HCT116 (cell line): Measurements from ENCODE around the gene CAP2. TPM values are rescaled to one million over a fixed set of nuclear protein-coding genes. Genes with fewer than 3 reads are reported as not detected.

Experiments
- ATAC-seq: fragments of 200-7000 bp; cut with Tn5 transposase; 2 replicates; pipeline ENCODE4 v1.9.1; 2020; ENCODE audit warnings: mild to moderate bottlenecking, moderate library complexity
- BruUV-seq: library from RNA; stranded (reverse); fragments of 400-500 nt; replicated peaks from 2 replicates; lab custom pipeline; 2021; lab: Mats Ljungman, UMichigan
- CTCF ChIA-PET: fragments of 300-600 bp; sonication (Branson Sonifier 250); formaldehyde crosslinking; loops from one replicate; lab custom pipeline; 2021; ENCODE audit warnings: antibody characterized with exemption; lab: Charles Lee
- POLR2A ChIA-PET: fragments of 300-600, 350-600 bp; sonication (Branson Sonifier 250); formaldehyde crosslinking; loops from one replicate; lab custom pipeline; 2021; ENCODE audit warnings: antibody characterized with exemption; lab: Charles Lee
- RAD21 ChIA-PET, 2 experiments: fragments of 300-600 bp; sonication (Branson Sonifier 250); formaldehyde crosslinking; loops; one replicate each; lab custom pipeline; 2023; ENCODE audit warnings: low total read pairs in 2 of 2; ENCODE audit not compliant: uncharacterized antibody in 2 of 2, unreplicated experiment in 2 of 2, low non-redundant PET in 1 of 2; lab: Charles Lee
- DNase-seq: peaks from one replicate; pipeline ENCODE4 v3.0.0-alpha.2; 2010; ENCODE audit warnings: low read depth, low spot score
- H2AFZ ChIP-seq: fragments of 200-600 bp; shearing (Covaris generic), sonication (generic); 2 replicates; pipeline ENCODE4 v1.6.1; 2017; ENCODE audit warnings: low read depth, mixed run types, mixed read lengths, antibody characterized with exemption, low read length; ENCODE audit not compliant: poor library complexity, severe bottlenecking
- H3K27ac ChIP-seq: 2 replicates; pipeline ENCODE4 v1.5.1; 2012; ENCODE audit warnings: low read depth, low read length
- H3K27me3 ChIP-seq: fragments of 200-600 bp; sonication (generic); 2 replicates; pipeline ENCODE4 v1.6.1; 2016; ENCODE audit warnings: mixed run types, low read length, mixed read lengths; ENCODE audit not compliant: insufficient read depth
- H3K36me3 ChIP-seq, 2 experiments: fragments of 200-500 bp in 1 of 2; fragments of 200-600 bp in 1 of 2; sonication (Bioruptor generic) in 1 of 2; sonication (generic) in 1 of 2; 2 replicates each; pipeline versions ENCODE4 v1.5.1 to v1.6.1; 2014 to 2016; ENCODE audit warnings: low read length in 2 of 2, inconsistent platforms in 1 of 2, mixed read lengths in 1 of 2, mixed run types in 1 of 2; ENCODE audit not compliant: insufficient read depth in 2 of 2, control insufficient read depth in 1 of 2
- H3K4me1 ChIP-seq, 2 experiments: fragments of 200-600 bp in 1 of 2; sonication (generic) in 1 of 2; 2 replicates each; pipeline versions ENCODE4 v1.5.1 to v1.6.1; 2012 to 2017; ENCODE audit warnings: low read length in 2 of 2, inconsistent platforms in 1 of 2, mild to moderate bottlenecking in 1 of 2, mixed read lengths in 1 of 2, mixed run types in 1 of 2, moderate library complexity in 1 of 2; ENCODE audit not compliant: insufficient read depth in 2 of 2, control insufficient read depth in 1 of 2
- H3K4me2 ChIP-seq: fragments of 200-600 bp; sonication (generic); 2 replicates; pipeline ENCODE4 v1.6.1; 2017; ENCODE audit warnings: mixed run types, low read length, mixed read lengths
- H3K4me3 ChIP-seq, 2 experiments: fragments of 200-600 bp in 1 of 2; sonication (generic) in 1 of 2; replicated peaks in 1 of 2; 2 replicates each; pipeline ENCODE4 v1.5.1; 2011 to 2016; ENCODE audit warnings: low read length in 2 of 2, control low read depth in 1 of 2, low read depth in 1 of 2, mild to moderate bottlenecking in 1 of 2, mixed read lengths in 1 of 2, mixed run types in 1 of 2
- H3K79me2 ChIP-seq: fragments of 200-600 bp; sonication (generic); 2 replicates; pipeline ENCODE4 v1.6.1; 2017; ENCODE audit warnings: mild to moderate bottlenecking, mixed run types, low read length, moderate library complexity, mixed read lengths; ENCODE audit not compliant: insufficient read depth
- H3K9ac ChIP-seq: fragments of 200-600 bp; sonication (generic); 2 replicates; pipeline ENCODE4 v1.6.1; 2016; ENCODE audit warnings: low read length, mixed read lengths
- H3K9me2 ChIP-seq: fragments of 200-600 bp; sonication (generic), shearing (Covaris generic); 2 replicates; pipeline ENCODE4 v1.6.1; 2017; ENCODE audit warnings: mixed run types, mild to moderate bottlenecking, moderate library complexity; ENCODE audit not compliant: insufficient read depth
- H3K9me3 ChIP-seq, 2 experiments: fragments of 200-500 bp in 1 of 2; fragments of 200-600 bp in 1 of 2; sonication (Bioruptor generic) in 1 of 2; sonication (generic) in 1 of 2; 2 replicates each; pipeline ENCODE4 v1.6.1; 2014 to 2017; ENCODE audit warnings: low read length in 2 of 2, mixed read lengths in 2 of 2, inconsistent platforms in 1 of 2, low read depth in 1 of 2, mild to moderate bottlenecking in 1 of 2, mixed run types in 1 of 2, moderate library complexity in 1 of 2; ENCODE audit not compliant: control insufficient read depth in 1 of 2, insufficient read depth in 1 of 2
- H4K20me1 ChIP-seq: fragments of 200-600 bp; sonication (generic), shearing (Covaris generic); 2 replicates; pipeline ENCODE4 v1.6.1; 2017; ENCODE audit warnings: mixed run types, mild to moderate bottlenecking, moderate library complexity; ENCODE audit not compliant: insufficient read depth
- ATF3 ChIP-seq: IDR thresholded peaks from 2 replicates; pipeline ENCODE4 v1.6.1; 2012
- CBX3 ChIP-seq: IDR thresholded peaks from 2 replicates; pipeline ENCODE4 v1.6.1; 2012; ENCODE audit warnings: low read depth
- CEBPB ChIP-seq: IDR thresholded peaks from 2 replicates; pipeline ENCODE4 v1.6.1; 2012; ENCODE audit warnings: low read depth
- EGR1 ChIP-seq: IDR thresholded peaks from 2 replicates; pipeline ENCODE4 v1.6.1; 2012; ENCODE audit warnings: low read depth
- ELF1 ChIP-seq: IDR thresholded peaks from 2 replicates; pipeline ENCODE4 v1.6.1; 2012; ENCODE audit warnings: low read depth, borderline replicate concordance
- EZH2 ChIP-seq: fragments of 200-600 bp; sonication (generic); IDR thresholded peaks from 2 replicates; pipeline ENCODE4 v1.6.1; 2017; ENCODE audit warnings: antibody characterized with exemption, mixed run types
- EZH2phosphoT487 ChIP-seq: fragments of 200-600 bp; IDR thresholded peaks from 2 replicates; pipeline ENCODE4 v1.6.1; 2018; ENCODE audit warnings: antibody characterized with exemption, borderline replicate concordance
- FOSL1 ChIP-seq: IDR thresholded peaks from 2 replicates; pipeline ENCODE4 v1.6.1; 2012; ENCODE audit warnings: low read depth
- JUND ChIP-seq: IDR thresholded peaks from 2 replicates; pipeline ENCODE4 v1.6.1; 2012
- MAX ChIP-seq: IDR thresholded peaks from 2 replicates; pipeline ENCODE4 v1.6.1; 2012
- POLR2A ChIP-seq: IDR thresholded peaks from 2 replicates; pipeline ENCODE4 v1.7.0; 2011; ENCODE audit warnings: borderline replicate concordance; ENCODE audit not compliant: insufficient read depth, insufficient read length; ENCODE audit errors: extremely low read depth
- POLR2AphosphoS5 ChIP-seq: IDR thresholded peaks from 2 replicates; pipeline ENCODE4 v1.6.1; 2011; ENCODE audit warnings: mild to moderate bottlenecking, low read depth, low read length, moderate library complexity
- REST ChIP-seq: IDR thresholded peaks from 2 replicates; pipeline ENCODE4 v1.6.1; 2012; ENCODE audit warnings: low read depth
- SP1 ChIP-seq: IDR thresholded peaks from 2 replicates; pipeline ENCODE4 v1.6.1; 2012; ENCODE audit warnings: low read depth
- SRF ChIP-seq: IDR thresholded peaks from 2 replicates; pipeline ENCODE4 v1.6.1; 2012; ENCODE audit warnings: low read depth
- ZBTB33 ChIP-seq: IDR thresholded peaks from 2 replicates; pipeline ENCODE4 v1.6.1; 2011; ENCODE audit warnings: mild to moderate bottlenecking, low read length, moderate library complexity; ENCODE audit not compliant: insufficient replicate concordance; ENCODE audit errors: extremely low read depth
- ZFX ChIP-seq: fragments of 450-650 bp; IDR thresholded peaks from 2 replicates; pipeline ENCODE4 v1.6.1; 2017
- ZNF274 ChIP-seq: fragments of 200-500 bp; sonication (Bioruptor generic); IDR thresholded peaks from 2 replicates; pipeline ENCODE4 v1.6.1; 2014; ENCODE audit warnings: mild to moderate bottlenecking, low read depth, low read length, inconsistent platforms
- intact Hi-C: fragments of 100-400 bp; cut with micrococcal nuclease; formaldehyde crosslinking; loops from 2 replicates; pipeline ENCODE4 v1.10.0; 2022
- total RNA-seq: library from RNA; stranded (reverse); gene quantifications from one replicate; pipeline ENCODE4 v1.2.1, GENCODE V29; 2021; ENCODE audit not compliant: unreplicated experiment
- TF ChIP-seq, protein P1 (sequence below), 3 experiments: fragments of 200-600 bp in 1 of 3; sonication (generic) in 1 of 3; IDR thresholded peaks in 2 of 3; conservative IDR thresholded peaks in 1 of 3; 2 replicates each; pipeline ENCODE4 v1.5.1; 2012 to 2017; ENCODE audit warnings: low read depth in 2 of 3, low read length in 2 of 3, antibody characterized with exemption in 1 of 3, borderline replicate concordance in 1 of 3, control low read depth in 1 of 3, mild to moderate bottlenecking in 1 of 3, mixed read lengths in 1 of 3, mixed run types in 1 of 3, moderate library complexity in 1 of 3; ENCODE audit not compliant: insufficient read depth in 1 of 3

CAP2 gene
- total RNA-seq, 1 experiment from 2014 or later, result 3.8 TPM

DNA sequence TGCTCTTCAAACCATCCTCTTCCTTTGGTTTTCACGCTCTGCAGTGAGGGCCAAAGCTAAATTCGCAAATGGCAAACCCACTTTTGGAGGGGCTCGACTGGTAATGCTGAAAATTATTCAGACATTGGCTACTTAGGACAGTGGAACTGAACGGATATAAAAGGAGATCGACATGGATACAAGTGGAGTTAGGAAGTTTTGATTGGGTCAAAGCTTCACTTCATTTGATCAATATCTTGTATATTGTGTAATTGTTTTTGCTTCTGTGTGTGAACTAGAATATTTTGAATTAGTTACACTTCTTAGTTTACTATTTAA lies 207.9 kb downstream of the CAP2 start:
- no peak for ATAC-seq
- POLR2A ChIA-PET, result interaction anchor here (1.8 kb wide), 1 partner anchor 12 kb away, joined by 13 read pairs; no protein-coding TSS in a partner anchor
- Histone ChIP-seq H3K4me3 (peak overlapping the region; percentile 66 to 79), H3K27me3 (no peaks in the 10 kb centered on the region), H3K9me3 (no peaks in the 10 kb centered on the region), H3K36me3 (peaks cover 0 to 2% of the 10 kb centered on the region in 2 experiments; a peak in 2 of 4 replicates), H3K4me1 (peaks cover 3 to 26% of the 10 kb centered on the region in 2 experiments; a peak in 2 of 4 replicates), H3K9ac (peak overlapping the region; percentile 78), H3K79me2 (0 out of 2 replicates have a peak, but pooled peaks cover 9% of the 10 kb centered on the region), H3K4me2 (peak overlapping the region; percentile 91), H2AFZ (no peak overlapping the region), H3K27ac (peak overlapping the region; percentile 64), H4K20me1 (no peaks in the 10 kb centered on the region), H3K9me2 (no peaks in the 10 kb centered on the region)
- RAD21 ChIA-PET, result interaction anchor here in 1 of 2 experiments (1.2 kb wide), 1 partner anchor 12 kb away, joined by 3 read pairs; no protein-coding TSS in a partner anchor
- TF ChIP-seq POLR2A, result no peak
- no peak for TF ChIP-seq ELF1
- no peak for TF ChIP-seq CEBPB
- no peak for TF ChIP-seq ZNF274
- TF ChIP-seq SRF, result no peak
- no peak for TF ChIP-seq FOSL1
- no peak for TF ChIP-seq CBX3
- TF ChIP-seq EGR1, result no peak
- no peak for TF ChIP-seq MAX
- TF ChIP-seq EZH2, result no peak
- no peak for TF ChIP-seq ZBTB33
- no peak for TF ChIP-seq JUND
- no peak for TF ChIP-seq EZH2phosphoT487
- TF ChIP-seq, protein P1, sequence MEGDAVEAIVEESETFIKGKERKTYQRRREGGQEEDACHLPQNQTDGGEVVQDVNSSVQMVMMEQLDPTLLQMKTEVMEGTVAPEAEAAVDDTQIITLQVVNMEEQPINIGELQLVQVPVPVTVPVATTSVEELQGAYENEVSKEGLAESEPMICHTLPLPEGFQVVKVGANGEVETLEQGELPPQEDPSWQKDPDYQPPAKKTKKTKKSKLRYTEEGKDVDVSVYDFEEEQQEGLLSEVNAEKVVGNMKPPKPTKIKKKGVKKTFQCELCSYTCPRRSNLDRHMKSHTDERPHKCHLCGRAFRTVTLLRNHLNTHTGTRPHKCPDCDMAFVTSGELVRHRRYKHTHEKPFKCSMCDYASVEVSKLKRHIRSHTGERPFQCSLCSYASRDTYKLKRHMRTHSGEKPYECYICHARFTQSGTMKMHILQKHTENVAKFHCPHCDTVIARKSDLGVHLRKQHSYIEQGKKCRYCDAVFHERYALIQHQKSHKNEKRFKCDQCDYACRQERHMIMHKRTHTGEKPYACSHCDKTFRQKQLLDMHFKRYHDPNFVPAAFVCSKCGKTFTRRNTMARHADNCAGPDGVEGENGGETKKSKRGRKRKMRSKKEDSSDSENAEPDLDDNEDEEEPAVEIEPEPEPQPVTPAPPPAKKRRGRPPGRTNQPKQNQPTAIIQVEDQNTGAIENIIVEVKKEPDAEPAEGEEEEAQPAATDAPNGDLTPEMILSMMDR (IDR thresholded peaks at IDR 0.05 in 2 of 3, conservative IDR thresholded peaks at IDR 0.05 in 1 of 3; ENCODE audit: borderline replicate concordance in 1 of 3, insufficient read depth in 1 of 3, low read depth in 2 of 3, low read length in 2 of 3), result no peak
- TF ChIP-seq REST, result no peak
- TF ChIP-seq ATF3, result no peak
- no peak for TF ChIP-seq POLR2AphosphoS5
- TF ChIP-seq SP1, result no peak
- TF ChIP-seq ZFX, result no peak
- no peak for DNase-seq
- CTCF ChIA-PET, result interaction anchor here (1.2 to 1.7 kb wide), 1 partner anchor 16 kb away, joined by 3 read pairs; no protein-coding TSS in a partner anchor
- intact Hi-C loops, result no loop called here
- BruUV-seq, result TSS peak; percentile 61
